Measurements from ENCODE around the gene DDX25.
"Not testable (repeated sequence)": the region's sequence is repeated elsewhere in the genome, so short reads cannot be mapped to it uniquely, and the experiment has no call there.

Gene DDX25

DNA sequence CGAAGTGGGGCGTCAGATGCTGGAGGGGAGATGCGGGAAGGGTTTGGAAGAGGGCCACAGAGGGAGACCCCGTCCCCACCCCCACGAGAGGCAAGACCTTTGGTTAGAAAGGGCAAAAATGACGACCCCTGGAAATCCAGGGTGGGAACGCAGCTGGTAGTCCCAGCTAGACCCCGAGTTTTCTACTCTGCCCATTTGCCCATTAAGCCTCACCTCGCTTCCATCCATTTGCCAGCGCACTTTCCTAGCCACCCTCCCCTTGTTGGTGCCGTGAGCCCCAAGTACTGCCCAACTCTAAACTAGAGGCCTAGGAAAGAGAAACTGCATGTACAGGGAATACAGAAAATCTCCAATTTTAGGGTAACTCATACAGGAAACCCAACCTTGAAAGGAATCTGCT lies 370 bp downstream of the DDX25 start:
- peaks cover 11% of the 10 kb centered on the region for H3K79me2 ChIP-seq (ENCODE audit: control insufficient read depth, insufficient read depth, low read length, unreplicated experiment)
- no peak overlapping the region for H2AFZ ChIP-seq (ENCODE audit: low read length, unreplicated experiment)
- peaks cover 52% of the 10 kb centered on the region for H3K27me3 ChIP-seq (ENCODE audit: insufficient read depth, low read length)
- H3K36me3 ChIP-seq (ENCODE audit: insufficient read depth, low read length), result peaks cover 8% of the 10 kb centered on the region
- no peaks in the 10 kb centered on the region for H3K4me1 ChIP-seq (ENCODE audit: control insufficient read depth, insufficient read depth, low read length, unreplicated experiment)
- peak overlapping the region; percentile 85 for H3K4me3 ChIP-seq (ENCODE audit: low read depth, low read length)
- no peak overlapping the region for H3K27ac ChIP-seq (ENCODE audit: low read depth, low read length)

DNA sequence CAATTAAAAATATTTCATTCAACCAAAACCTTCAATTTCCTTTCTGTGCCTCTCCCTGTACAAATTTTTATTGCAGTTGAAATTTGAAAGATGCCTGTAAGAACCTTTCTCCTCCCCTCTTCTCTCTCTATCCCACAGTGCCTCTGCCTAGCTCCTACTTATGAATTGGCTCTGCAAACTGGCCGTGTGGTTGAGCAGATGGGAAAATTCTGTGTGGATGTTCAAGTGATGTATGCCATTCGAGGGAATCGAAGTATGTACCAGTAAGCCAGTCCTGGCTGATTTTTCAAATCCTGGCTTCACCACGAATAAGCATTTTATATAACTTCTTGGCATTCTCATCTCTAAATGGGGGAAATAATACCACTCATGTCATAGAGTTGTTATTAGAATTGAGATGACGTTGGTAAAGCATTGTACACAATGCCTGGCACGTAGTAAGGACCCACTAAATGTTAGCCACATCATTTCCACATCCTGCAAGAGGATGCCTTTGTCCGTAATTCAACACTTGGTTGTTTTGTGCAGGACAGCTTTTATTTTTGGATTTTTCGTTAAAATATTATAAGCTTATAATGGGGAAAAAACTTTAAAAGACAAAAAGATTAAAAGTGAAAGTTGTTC lies 6.0 kb downstream of the DDX25 start:
- H2AFZ ChIP-seq (ENCODE audit: low read length, unreplicated experiment), result no peak overlapping the region
- peaks cover 60% of the 10 kb centered on the region for H3K27me3 ChIP-seq (ENCODE audit: insufficient read depth, low read length)
- no peak overlapping the region for H3K27ac ChIP-seq (ENCODE audit: low read depth, low read length)
- H3K79me2 ChIP-seq (ENCODE audit: control insufficient read depth, insufficient read depth, low read length, unreplicated experiment), result no peaks in the 10 kb centered on the region
- H3K4me1 ChIP-seq (ENCODE audit: control insufficient read depth, insufficient read depth, low read length, unreplicated experiment), result no peaks in the 10 kb centered on the region
- H3K4me3 ChIP-seq (ENCODE audit: low read depth, low read length), result no peak overlapping the region
- no peaks in the 10 kb centered on the region for H3K36me3 ChIP-seq (ENCODE audit: insufficient read depth, low read length)

- peaks cover 66% of the 10 kb centered on the region for H3K27me3 ChIP-seq (ENCODE audit: insufficient read depth, low read length)
- H2AFZ ChIP-seq (ENCODE audit: low read length, unreplicated experiment); H3K4me3 ChIP-seq (ENCODE audit: low read depth, low read length); H3K27ac ChIP-seq (ENCODE audit: low read depth, low read length); H3K79me2 ChIP-seq (ENCODE audit: control insufficient read depth, insufficient read depth, low read length, unreplicated experiment); H3K4me1 ChIP-seq (ENCODE audit: control insufficient read depth, insufficient read depth, low read length, unreplicated experiment); H3K36me3 ChIP-seq (ENCODE audit: insufficient read depth, low read length): not testable (repeated sequence)
Measured at GRCh38 chr11:125914601-125915000, 10.3 kb downstream of the DDX25 start.

GRCh38 chr11:125916683-125917347 lies 12.5 kb downstream of the DDX25 start:
- no peaks in the 10 kb centered on the region for H3K36me3 ChIP-seq (ENCODE audit: insufficient read depth, low read length)
- no peaks in the 10 kb centered on the region for H3K79me2 ChIP-seq (ENCODE audit: control insufficient read depth, insufficient read depth, low read length, unreplicated experiment)
- peaks cover 53% of the 10 kb centered on the region for H3K27me3 ChIP-seq (ENCODE audit: insufficient read depth, low read length)

GRCh38 chr11:125918140-125918840 lies 14.0 kb downstream of the DDX25 start:
- H3K4me3 ChIP-seq (ENCODE audit: low read depth, low read length), result no peak overlapping the region
- H2AFZ ChIP-seq (ENCODE audit: low read length, unreplicated experiment), result no peak overlapping the region
- no peaks in the 10 kb centered on the region for H3K36me3 ChIP-seq (ENCODE audit: insufficient read depth, low read length)
- H3K79me2 ChIP-seq (ENCODE audit: control insufficient read depth, insufficient read depth, low read length, unreplicated experiment), result no peaks in the 10 kb centered on the region
- no peaks in the 10 kb centered on the region for H3K4me1 ChIP-seq (ENCODE audit: control insufficient read depth, insufficient read depth, low read length, unreplicated experiment)
- no peak overlapping the region for H3K27ac ChIP-seq (ENCODE audit: low read depth, low read length)
- peaks cover 46% of the 10 kb centered on the region for H3K27me3 ChIP-seq (ENCODE audit: insufficient read depth, low read length)

More at GRCh38 chr11:125916683-125917347, 12.5 kb downstream of the DDX25 start:
- no peak overlapping the region for H3K4me3 ChIP-seq (ENCODE audit: low read depth, low read length)
- H2AFZ ChIP-seq (ENCODE audit: low read length, unreplicated experiment), result no peak overlapping the region
- H3K4me1 ChIP-seq (ENCODE audit: control insufficient read depth, insufficient read depth, low read length, unreplicated experiment), result no peaks in the 10 kb centered on the region
- H3K27ac ChIP-seq (ENCODE audit: low read depth, low read length), result no peak overlapping the region

GRCh38 chr11:125921042-125921441 lies 16.7 kb downstream of the DDX25 start:
- Histone ChIP-seq H2AFZ (ENCODE audit: low read length, unreplicated experiment) (no peak overlapping the region), H3K4me1 (ENCODE audit: control insufficient read depth, insufficient read depth, low read length, unreplicated experiment) (no peaks in the 10 kb centered on the region), H3K27me3 (ENCODE audit: insufficient read depth, low read length) (peaks cover 38% of the 10 kb centered on the region), H3K4me3 (ENCODE audit: low read depth, low read length) (no peak overlapping the region), H3K36me3 (ENCODE audit: insufficient read depth, low read length) (no peaks in the 10 kb centered on the region), H3K79me2 (ENCODE audit: control insufficient read depth, insufficient read depth, low read length, unreplicated experiment) (no peaks in the 10 kb centered on the region), H3K27ac (ENCODE audit: low read depth, low read length) (no peak overlapping the region)

- Histone ChIP-seq H3K27ac (ENCODE audit: low read depth, low read length) (no peak overlapping the region), H3K27me3 (ENCODE audit: insufficient read depth, low read length) (peaks cover 31% of the 10 kb centered on the region), H3K4me3 (ENCODE audit: low read depth, low read length) (no peak overlapping the region), H3K79me2 (ENCODE audit: control insufficient read depth, insufficient read depth, low read length, unreplicated experiment) (no peaks in the 10 kb centered on the region), H3K4me1 (ENCODE audit: control insufficient read depth, insufficient read depth, low read length, unreplicated experiment) (no peaks in the 10 kb centered on the region), H2AFZ (ENCODE audit: low read length, unreplicated experiment) (no peak overlapping the region), H3K36me3 (ENCODE audit: insufficient read depth, low read length) (no peaks in the 10 kb centered on the region)
Measured at GRCh38 chr11:125922156-125922555, 17.8 kb downstream of the DDX25 start.

- Histone ChIP-seq H3K79me2 (ENCODE audit: control insufficient read depth, insufficient read depth, low read length, unreplicated experiment) (no peaks in the 10 kb centered on the region), H3K4me1 (ENCODE audit: control insufficient read depth, insufficient read depth, low read length, unreplicated experiment) (no peaks in the 10 kb centered on the region), H3K36me3 (ENCODE audit: insufficient read depth, low read length) (no peaks in the 10 kb centered on the region), H2AFZ (ENCODE audit: low read length, unreplicated experiment) (no peak overlapping the region), H3K27me3 (ENCODE audit: insufficient read depth, low read length) (peaks cover 31% of the 10 kb centered on the region), H3K27ac (ENCODE audit: low read depth, low read length) (no peak overlapping the region), H3K4me3 (ENCODE audit: low read depth, low read length) (no peak overlapping the region)
Measured at GRCh38 chr11:125923012-125923579, 18.8 kb downstream of the DDX25 start.

DNA sequence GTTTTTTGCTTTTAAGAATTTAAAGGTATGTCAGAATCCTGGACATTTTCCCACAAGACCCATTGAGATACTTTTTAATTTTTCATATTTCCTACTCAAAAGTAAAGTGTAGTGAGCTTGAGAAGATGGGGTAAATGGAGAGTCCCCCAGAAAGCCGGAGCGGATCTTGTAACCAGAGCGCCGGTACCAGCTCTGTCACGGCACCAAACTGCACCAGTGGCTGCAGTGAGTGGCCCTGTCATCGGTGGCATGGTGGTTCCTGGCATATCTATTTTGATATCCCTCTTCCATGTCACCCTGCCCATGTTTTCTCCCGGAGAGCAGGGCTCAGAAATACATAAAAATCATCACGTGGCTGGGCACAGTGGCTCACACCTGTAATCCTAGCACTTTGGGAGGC lies 19.3 kb downstream of the DDX25 start:
- H3K79me2 ChIP-seq (ENCODE audit: control insufficient read depth, insufficient read depth, low read length, unreplicated experiment), result no peaks in the 10 kb centered on the region
- no peak overlapping the region for H2AFZ ChIP-seq (ENCODE audit: low read length, unreplicated experiment)
- H3K27me3 ChIP-seq (ENCODE audit: insufficient read depth, low read length), result peaks cover 32% of the 10 kb centered on the region
- no peaks in the 10 kb centered on the region for H3K36me3 ChIP-seq (ENCODE audit: insufficient read depth, low read length)
- no peak overlapping the region for H3K4me3 ChIP-seq (ENCODE audit: low read depth, low read length)
- no peak overlapping the region for H3K27ac ChIP-seq (ENCODE audit: low read depth, low read length)
- no peaks in the 10 kb centered on the region for H3K4me1 ChIP-seq (ENCODE audit: control insufficient read depth, insufficient read depth, low read length, unreplicated experiment)

- Histone ChIP-seq H3K4me3 (ENCODE audit: low read depth, low read length) (no peak overlapping the region), H3K4me1 (ENCODE audit: control insufficient read depth, insufficient read depth, low read length, unreplicated experiment) (no peaks in the 10 kb centered on the region), H3K27me3 (ENCODE audit: insufficient read depth, low read length) (peaks cover 29% of the 10 kb centered on the region), H3K27ac (ENCODE audit: low read depth, low read length) (no peak overlapping the region), H3K79me2 (ENCODE audit: control insufficient read depth, insufficient read depth, low read length, unreplicated experiment) (no peaks in the 10 kb centered on the region), H2AFZ (ENCODE audit: low read length, unreplicated experiment) (no peak overlapping the region), H3K36me3 (ENCODE audit: insufficient read depth, low read length) (no peaks in the 10 kb centered on the region)
Measured at GRCh38 chr11:125924384-125925007, 20.2 kb downstream of the DDX25 start.

Measured in ACC112 (cell line).